OCI-LY3 (cell line): ENCODE data around the gene GDPD5.

ENCODE experiments used
- EZH2phosphoT487 ChIP-seq: fragments of 200-600 bp; shearing (Covaris generic); IDR thresholded peaks from 2 replicates; pipeline ENCODE4 v1.6.1; 2018; ENCODE audit warnings: antibody characterized with exemption, mixed run types, low read depth
- TF ChIP-seq, protein P1 (sequence below): fragments of 200-600, 300-600 bp; sonication (generic); IDR thresholded peaks from 2 replicates; pipeline ENCODE4 v1.5.1; 2014; ENCODE audit warnings: antibody characterized with exemption, low read length, low read depth

DNA sequence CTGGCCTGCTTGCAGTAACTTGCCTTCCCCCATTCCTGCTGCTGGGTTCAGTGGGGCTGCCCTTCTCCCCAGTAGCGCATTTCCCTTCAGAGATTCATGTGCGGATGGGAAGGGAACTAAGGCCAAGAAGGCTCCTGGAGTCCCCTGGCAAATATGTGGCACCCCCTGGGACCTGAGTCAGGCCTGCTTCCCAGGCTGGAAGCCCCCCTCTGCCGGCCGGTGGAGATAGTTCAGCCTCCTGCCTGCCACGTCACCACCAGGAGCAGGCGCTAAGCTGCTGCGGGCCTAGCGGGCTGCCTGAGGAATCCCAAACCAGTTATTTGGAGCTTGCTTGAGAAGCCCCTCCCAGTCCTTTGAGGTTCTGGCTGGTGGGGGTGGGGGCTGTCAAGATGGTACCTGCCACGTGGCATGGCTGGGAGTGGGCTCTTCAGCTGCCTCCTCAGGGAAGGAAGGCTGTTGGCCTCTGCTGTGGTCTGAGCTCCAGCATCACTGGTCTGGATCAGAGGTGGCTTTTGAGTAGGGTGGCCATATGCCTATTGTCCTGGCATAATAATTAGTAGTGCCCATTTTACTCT, 38.3 kb upstream of the GDPD5 start:
- TF ChIP-seq, protein P1, sequence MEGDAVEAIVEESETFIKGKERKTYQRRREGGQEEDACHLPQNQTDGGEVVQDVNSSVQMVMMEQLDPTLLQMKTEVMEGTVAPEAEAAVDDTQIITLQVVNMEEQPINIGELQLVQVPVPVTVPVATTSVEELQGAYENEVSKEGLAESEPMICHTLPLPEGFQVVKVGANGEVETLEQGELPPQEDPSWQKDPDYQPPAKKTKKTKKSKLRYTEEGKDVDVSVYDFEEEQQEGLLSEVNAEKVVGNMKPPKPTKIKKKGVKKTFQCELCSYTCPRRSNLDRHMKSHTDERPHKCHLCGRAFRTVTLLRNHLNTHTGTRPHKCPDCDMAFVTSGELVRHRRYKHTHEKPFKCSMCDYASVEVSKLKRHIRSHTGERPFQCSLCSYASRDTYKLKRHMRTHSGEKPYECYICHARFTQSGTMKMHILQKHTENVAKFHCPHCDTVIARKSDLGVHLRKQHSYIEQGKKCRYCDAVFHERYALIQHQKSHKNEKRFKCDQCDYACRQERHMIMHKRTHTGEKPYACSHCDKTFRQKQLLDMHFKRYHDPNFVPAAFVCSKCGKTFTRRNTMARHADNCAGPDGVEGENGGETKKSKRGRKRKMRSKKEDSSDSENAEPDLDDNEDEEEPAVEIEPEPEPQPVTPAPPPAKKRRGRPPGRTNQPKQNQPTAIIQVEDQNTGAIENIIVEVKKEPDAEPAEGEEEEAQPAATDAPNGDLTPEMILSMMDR, result no peak
- TF ChIP-seq EZH2phosphoT487, result no peak
